OCI-LY1 (cell line): ENCODE data around the gene PABPC3.

Source experiments
- EZH2 ChIP-seq: fragments of 200-600 bp; sonication (generic), shearing (Covaris generic); IDR thresholded peaks from 2 replicates; pipeline ENCODE4 v1.8.0; 2017; ENCODE audit warnings: borderline replicate concordance, mixed run types, mild to moderate bottlenecking, antibody characterized with exemption, low read length, moderate library complexity, mixed read lengths
- TF ChIP-seq, protein P1 (sequence below): fragments of 200-600 bp; sonication (generic), shearing (Covaris generic); IDR thresholded peaks from 2 replicates; pipeline ENCODE4 v1.5.1; 2017; ENCODE audit warnings: mild to moderate bottlenecking, antibody characterized with exemption, low read length, moderate library complexity, mixed read lengths

DNA sequence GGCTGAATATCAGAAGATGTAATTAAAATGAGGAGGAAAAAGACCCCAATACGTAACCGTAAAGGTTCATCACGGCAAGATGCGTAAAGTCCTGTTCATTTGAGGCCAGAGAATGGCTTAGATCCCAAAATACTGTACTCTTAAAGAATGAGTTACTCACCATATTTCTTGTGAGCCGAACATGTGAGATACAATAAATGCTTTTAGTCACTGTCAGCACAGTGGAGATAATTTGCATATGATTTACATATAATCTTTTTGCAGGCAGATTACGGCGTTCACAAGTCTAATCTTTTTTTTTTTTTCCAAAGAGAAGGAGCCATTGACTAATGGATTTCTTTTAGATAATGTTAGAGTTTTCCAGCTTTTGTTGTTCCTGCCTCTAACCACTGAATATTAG is 47.8 kb downstream of the PABPC3 start:
- TF ChIP-seq, protein P1, sequence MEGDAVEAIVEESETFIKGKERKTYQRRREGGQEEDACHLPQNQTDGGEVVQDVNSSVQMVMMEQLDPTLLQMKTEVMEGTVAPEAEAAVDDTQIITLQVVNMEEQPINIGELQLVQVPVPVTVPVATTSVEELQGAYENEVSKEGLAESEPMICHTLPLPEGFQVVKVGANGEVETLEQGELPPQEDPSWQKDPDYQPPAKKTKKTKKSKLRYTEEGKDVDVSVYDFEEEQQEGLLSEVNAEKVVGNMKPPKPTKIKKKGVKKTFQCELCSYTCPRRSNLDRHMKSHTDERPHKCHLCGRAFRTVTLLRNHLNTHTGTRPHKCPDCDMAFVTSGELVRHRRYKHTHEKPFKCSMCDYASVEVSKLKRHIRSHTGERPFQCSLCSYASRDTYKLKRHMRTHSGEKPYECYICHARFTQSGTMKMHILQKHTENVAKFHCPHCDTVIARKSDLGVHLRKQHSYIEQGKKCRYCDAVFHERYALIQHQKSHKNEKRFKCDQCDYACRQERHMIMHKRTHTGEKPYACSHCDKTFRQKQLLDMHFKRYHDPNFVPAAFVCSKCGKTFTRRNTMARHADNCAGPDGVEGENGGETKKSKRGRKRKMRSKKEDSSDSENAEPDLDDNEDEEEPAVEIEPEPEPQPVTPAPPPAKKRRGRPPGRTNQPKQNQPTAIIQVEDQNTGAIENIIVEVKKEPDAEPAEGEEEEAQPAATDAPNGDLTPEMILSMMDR, result no peak
- TF ChIP-seq EZH2, result no peak
